ENCODE measurements around the gene MGAT4A.
A peak's percentile ranks its signal among the peaks of the same experiment; 100 is the strongest.

MGAT4A gene

GRCh38 chr2:98569915-98570314, 161.0 kb downstream of the MGAT4A start:
- no peak for DNase-seq

GRCh38 chr2:98569197-98569793, 161.6 kb downstream of the MGAT4A start:
- peak in 1 of 2 experiments; percentile 42 for DNase-seq
